HCT116 (cell line): ENCODE results near the gene LHX4.

Source experiments
- POLR2AphosphoS5 ChIP-seq: IDR thresholded peaks from 2 replicates; pipeline ENCODE4 v1.6.1; 2011; ENCODE audit warnings: mild to moderate bottlenecking, low read depth, low read length, moderate library complexity
- REST ChIP-seq: IDR thresholded peaks from 2 replicates; pipeline ENCODE4 v1.6.1; 2012; ENCODE audit warnings: low read depth
- ZFX ChIP-seq: fragments of 450-650 bp; IDR thresholded peaks from 2 replicates; pipeline ENCODE4 v1.6.1; 2017

- TF ChIP-seq REST (no peak), POLR2AphosphoS5 (no peak), ZFX (no peak)
Observed at GRCh38 chr1:180211860-180212229, 18.2 kb upstream of the LHX4 start.
